ENCODE results near the gene HOXB13.
A peak's percentile ranks its signal among the peaks of the same experiment; 100 is the strongest.
"Not testable (repeated sequence)": the region's sequence is repeated elsewhere in the genome, so short reads cannot be mapped to it uniquely, and the experiment has no call there.

Gene HOXB13

DNA sequence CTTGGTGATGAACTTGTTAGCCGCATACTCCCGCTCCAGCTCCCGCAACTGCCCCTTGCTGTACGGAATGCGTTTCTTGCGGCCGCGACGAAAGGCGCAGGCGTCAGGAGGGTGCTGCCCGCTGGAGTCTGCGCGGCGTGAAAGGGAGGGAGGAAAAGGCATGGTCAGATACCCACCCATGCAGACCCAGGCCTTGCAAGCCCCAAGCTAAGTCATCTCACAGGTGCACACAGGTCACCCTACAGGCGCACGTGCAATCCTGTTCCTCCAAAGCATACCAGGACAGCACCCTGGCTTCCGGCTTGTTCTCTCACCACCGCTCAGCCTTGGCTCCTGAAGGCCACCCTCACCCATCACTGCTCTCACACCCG lies 1.6 kb downstream of the HOXB13 start:
- DNase-seq (ENCODE audit: low read depth, low spot score), result no peak

DNA sequence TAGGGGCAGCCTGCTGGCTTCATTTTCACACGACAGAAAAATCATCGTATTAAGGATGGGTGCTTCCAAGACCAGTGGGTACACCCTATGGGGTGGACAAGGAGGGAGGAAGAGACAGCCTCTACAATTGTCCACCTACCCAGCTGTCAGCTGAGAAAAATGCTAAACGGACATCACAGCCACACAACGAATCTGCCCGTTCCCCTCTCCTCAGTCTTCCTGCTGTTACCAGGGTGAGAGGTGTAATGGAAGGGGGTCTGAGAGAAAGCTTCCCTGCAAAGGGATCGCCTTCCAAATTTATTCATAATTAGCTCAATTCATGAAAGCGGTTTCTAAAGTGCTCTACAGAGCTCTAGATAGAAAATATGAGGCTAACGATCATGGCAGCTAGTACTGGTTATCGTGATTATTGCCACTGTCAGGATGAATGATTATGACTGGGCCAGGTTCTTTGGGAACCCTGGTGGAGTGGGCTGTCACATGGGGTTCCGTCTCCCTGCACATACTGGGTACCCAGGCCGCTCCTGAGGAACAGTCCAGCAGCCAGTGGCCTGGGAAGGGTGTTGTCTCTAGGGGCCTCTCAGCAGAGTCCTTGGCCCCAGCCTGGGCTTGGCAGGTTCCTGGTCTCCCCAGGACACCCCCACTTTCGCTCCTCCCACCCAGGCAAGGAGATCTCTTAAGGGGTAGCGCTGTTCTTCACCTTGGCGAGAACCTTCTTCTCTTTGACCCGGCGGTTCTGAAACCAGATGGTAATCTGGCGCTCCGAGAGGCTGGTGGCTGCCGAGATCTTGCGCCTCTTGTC lies 2.2 kb downstream of the HOXB13 start:
- DNase-seq (ENCODE audit: low read depth, low spot score), result no peak

DNA sequence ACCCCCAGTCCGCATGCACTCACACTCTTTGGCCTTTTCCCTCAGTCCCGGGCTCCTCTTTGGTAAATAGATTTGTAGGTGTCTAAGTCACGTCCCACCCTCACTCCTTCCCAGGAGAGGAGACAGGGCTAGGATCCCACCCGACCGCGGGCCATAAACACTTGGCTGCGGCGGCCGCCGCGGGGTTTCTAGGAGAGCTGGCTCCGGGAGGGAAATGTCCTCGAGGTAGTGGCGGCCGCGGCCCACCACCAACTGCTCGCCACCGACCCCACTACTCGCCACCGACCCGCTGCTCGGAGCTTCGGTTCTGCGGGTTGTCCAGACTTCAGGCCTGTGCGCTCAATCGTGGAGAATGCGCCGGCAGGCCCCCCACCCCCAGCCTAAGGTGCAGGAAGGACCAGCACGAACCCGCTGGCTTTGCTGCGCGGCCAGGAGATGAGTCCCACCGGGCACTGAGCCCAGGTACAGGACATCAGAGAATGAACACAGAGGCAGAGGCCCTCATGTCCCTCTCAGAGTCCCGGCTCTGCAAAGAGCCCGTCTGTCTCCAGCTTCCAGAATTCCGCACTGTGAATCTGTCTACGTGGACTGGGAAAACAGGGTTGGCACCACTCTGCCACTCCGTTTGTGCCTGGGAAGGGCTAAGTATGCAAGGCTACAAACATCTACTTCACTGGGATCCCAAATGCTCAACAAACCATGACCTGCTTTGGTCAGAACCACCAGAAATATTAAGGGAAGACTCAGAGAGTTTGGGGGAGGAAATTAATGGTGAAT lies 3.1 kb downstream of the HOXB13 start:
- no peak for DNase-seq (ENCODE audit: low read depth, low spot score)

DNA sequence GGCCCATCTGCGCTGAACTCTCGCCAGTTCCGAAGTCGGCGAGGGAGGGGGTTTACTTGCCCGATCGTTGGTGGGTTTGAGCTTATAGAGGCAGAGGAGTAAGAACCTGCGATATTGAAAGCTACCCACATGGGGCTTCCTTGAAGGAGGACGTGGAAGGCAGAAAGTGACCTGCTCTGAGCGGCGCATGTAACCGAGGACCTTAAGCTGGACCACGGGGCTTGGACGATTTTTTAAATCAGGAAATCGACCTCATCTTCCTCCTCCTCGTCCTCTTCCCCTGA lies 3.6 kb downstream of the HOXB13 start:
- DNase-seq (ENCODE audit: low read depth, low spot score), result no peak

DNA sequence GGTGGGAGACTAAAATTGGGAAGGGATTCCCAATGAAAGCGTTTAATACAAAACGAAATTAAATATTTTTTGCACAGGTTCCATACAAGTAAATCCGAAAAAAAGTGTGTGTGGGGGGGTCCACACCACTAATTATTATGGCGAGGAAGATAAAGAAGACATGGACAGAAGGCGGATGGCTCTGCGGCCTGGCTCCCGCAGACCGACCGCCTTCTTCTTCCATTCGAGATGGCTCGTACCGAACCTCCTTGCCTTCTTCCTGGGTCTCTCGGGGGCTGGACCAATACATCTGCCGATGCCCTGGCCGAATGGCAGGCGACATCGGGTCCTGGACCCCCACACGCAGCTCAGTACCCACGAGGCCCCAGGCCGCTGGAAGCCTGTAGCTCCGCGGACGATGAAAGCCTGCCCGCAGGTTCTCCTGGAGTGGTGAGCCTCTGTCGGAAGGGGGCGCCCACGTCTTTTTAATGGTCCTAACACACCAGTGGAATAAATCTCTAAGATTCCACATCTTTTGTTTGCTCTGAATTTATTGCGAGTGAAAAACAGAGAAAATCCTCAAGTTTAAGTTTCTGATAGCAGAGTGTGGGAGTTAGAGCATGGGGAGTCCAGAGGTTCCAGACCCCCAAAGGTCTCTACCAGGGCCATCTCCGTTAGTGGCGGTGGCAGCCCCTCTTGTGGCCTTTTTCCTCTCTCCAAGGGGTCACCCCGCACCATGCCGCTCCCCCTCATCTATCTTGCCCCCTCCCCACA lies 4.1 kb downstream of the HOXB13 start:
- peak; percentile 85 for DNase-seq (ENCODE audit: low read depth, low spot score)

DNA sequence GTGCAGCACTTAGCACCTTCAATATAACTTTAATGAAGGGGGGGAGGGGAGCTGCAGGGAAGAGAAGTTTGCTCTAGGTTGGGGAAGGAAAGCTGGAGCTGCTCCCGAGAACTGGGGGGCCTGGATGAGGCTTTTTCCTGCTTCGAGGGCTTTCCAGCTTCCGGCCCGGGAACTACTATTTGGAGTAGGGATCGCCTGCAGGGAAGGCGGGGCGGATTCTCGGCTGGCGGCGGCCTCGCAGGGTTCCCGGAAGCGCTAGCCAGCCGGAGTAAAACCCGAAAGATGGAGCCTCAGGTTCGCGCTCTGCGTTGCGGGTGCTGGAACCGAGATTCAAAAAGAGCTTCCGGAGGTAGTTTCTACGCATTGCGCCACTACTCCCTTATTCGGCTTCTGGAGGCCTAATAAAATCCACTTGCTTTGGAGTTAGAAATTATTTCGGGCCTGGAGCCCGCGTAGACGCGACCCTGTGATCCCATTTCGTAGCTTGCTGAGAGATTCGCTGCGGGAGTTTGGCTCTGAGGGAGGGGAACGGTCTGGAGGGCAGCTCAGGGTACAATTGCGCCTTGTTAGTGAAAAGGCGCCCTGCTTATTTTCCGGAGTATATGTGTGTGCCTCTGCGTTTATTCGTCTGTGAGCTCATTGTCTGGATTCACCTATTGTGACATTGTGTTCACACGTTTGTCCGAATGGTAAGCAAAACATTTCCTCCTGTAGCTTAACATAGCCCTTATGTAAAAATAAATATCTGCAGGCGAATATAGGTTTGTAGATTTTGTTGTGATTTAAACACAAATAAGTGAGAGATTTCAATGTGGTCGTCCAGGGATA lies 4.9 kb downstream of the HOXB13 start:
- no peak for DNase-seq (ENCODE audit: low read depth, low spot score)

DNA sequence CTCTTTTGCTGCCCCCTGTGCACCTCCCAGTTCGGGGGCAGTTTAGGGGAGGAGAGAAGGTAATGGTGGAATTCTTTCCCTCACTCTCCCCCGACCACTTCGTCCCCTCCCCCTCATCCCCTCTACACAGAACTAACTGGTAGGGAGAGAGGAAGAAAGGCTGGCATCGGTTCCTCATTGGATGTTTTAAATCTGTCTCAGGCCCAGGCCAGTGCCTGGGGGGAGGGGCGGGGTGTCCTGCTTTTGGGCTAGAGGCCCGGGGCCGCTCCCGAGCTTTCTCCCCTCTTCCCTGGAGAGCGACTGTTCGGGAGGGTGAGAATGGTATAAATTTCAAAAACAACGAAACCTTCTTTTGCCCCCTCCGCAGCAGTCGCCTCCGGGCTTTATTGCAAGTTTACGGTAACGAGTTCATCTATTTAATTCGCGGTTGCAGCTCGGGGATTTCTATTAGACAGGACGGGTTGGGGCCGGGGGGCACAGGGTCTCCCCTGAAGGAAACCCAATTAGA lies 5.6 kb downstream of the HOXB13 start, which contains the start of gene PRAC2:
Gene PRAC2 (plus strand): TSS at position 271 of the 508 bp plus-strand sequence. CDS start 1,226 bp downstream, outside the sequence.
- DNase-seq (ENCODE audit: low read depth, low spot score), result no peak

DNA sequence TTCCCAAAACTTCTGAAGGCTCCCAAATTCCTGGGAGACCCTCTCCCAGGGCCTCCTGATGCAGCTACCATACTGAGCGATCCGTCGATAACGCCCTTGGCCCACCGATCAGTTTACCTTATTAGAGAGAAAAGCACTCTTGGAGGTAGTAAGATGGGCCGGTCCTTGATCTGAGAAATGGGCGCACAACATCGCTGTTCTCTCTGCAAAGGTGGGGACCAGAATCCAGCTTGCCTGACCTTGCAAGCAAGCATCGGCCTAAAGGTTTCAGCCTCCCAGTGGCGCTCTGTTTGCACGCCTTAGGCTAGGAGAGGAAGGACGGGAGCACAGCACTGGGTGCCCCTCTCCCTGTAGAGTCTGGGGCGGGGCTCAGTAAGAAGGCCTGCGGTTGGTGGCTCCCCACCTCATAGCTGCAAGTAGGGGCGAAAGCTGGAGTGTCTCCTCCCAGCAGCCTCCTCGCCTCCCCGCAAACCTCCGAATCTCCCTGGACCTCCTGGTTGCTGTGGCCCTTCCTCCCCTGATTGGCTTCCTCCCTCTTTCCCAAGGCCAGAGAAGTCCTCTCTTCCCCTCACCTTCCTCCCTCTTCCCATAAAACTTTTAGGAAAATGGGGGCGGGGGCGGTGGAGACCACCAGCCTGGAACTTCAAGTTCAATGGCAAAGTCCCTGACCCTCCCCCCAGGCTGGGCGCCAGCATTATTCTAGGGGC lies 6.2 kb downstream of the HOXB13 start, which contains the start of gene PRAC1:
Gene PRAC1 (minus strand): TSS at position 318 of the 707 bp plus-strand sequence. CDS start 126 bp downstream, at position 192.
- DNase-seq (ENCODE audit: low read depth, low spot score), result no peak

DNA sequence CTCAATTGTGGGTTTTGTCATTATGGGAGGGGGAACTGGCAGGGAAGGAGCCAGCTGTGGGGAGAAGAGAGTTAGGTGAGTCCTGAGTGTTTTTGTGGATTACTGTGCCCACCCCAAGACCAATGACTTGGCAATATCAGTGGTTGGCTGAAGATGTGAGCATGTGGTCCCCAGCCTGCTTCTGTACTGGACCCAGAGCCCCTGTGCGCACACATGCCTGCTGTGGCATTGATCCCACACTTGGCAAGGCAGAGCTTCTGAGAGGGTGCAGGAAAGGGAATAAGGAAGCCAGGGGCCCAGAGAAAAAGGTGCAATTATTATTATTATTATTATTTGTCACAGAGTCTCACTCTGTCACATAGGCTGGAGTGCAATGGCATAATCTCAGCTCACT lies 7.5 kb downstream of the HOXB13 start:
- no peak for DNase-seq (ENCODE audit: low read depth, low spot score)

DNA sequence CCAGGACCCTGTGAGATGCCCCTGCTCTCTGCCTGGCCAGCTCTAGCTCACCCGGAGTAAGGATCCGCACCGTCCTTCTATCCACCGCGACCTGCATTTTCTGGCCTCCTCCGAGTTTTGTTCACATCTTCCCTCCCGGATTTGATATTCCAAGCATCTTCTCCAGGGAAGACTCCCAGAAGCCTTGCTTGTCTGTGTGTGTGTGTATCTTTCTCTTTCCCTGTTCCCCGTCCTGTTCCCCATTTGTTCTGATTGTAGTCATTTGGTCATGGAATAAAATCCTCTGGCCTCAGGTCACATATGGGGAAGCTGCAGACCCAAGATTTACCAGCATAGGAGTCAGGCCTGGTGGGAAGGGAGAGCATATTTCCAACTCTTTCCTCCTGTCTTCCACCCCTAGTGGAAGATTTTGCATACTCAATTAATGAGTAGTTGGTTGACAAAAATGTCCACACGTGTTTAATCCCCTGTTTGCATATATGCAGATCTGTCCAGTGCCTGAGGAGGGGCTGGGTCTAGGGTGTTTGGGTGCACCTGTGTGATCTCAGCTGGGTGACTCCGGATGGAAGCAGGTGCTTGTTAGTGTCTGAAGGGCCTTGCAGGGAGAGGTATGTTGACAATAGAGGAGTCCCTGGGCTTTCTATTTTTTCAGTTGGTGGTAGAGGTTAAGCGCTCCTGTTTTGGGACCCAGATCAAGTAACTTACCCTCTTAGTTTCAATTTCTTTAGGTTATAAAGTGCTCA lies 8.1 kb downstream of the HOXB13 start:
- no peak for DNase-seq (ENCODE audit: low read depth, low spot score)

DNA sequence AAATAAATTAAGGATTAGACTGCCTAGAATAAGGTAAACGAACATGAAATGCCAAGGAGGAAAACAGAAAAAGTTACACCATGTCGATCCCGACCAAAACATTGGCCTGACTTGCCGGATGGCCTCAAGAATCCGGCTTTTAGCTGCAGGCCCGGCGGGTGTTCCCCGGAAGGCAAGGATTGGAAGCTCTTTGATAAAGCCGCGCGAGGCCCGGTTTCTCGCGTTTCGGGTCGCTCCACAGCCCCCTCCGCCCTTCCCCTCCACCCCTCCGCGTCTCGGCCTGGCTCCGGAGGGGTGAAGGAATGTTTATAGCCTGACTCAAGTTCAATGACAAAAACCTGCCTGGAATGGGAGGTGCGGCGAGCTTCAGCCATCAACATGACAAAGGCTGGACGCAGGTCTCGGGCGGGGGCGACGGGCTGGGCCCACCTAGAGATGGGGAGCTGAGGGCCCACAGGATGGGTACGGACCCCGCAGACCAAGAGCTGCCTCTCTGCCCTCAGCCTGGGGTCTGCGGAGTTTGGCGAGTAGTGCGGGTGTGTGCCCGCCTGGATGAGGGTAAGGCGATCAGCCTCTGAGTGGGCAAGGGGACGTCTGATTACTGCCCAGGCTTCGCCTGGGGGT lies 8.8 kb downstream of the HOXB13 start:
- DNase-seq (ENCODE audit: low read depth, low spot score), result no peak

DNA sequence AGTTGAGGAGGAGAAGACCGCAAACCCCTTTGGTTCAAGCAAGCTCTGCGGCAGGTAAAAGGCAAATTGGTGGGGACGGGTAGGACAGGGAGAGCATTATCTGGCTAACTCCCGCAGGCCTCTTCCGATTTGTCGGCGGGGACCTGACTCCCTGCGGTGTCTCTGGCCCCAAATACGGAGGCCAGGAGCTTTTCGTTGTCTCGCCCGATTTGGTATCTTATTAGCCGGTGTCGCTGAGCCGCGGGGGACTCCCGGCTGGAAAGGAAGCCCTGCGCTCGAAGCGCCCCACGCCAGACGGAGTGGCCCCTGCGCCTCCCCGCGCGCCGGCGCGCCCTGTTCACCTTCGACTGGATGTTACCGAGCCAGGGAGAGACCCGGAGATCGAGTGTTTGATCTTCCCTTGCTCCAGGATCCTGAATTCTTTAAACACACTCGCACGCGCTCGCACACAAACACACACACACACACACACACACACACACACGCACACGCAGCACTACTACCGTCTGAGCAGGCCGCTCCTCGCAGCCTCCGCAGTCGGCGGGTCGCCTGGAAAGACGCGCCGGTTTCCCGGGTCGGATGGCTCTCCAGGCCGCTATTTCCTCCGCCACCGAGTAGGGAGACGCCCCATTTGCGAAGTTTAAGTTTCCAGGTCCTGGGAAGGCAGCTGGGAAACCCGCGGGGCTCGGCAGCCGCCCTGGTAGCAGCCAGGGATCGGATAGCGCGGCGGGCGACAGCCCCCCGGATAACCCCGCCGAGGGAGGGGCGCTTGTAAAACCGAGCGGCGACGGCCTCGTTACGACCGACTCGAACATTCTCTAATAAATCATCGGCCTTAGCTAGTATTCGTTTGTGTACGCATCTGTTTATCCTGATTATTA lies 9.5 kb downstream of the HOXB13 start:
- DNase-seq (ENCODE audit: low read depth, low spot score), result no peak

DNA sequence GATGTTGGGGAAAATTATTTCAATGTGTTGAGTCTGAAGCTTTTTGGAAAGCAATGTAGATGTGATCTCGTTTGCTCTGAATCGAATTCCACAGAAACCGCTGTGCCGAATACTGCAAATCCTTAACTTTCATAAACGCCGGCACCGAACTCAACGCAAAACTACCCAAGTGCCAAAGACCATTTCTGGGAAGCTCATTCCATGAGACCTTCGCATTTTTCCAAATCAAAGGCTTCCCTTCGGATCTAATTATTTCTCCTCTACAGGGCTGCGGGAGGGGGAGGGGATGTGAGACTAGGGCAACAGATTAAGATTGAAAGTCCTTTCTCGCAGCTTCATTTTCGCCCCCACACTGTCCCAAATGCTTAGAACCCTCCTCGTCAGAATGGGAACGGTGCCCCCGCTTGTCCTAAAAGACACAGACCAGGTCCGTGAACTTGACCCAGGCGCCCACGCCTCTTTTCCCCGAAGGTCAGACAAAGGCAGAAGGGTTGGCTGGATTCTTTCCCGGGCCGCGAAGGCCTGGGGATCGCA lies 10.3 kb downstream of the HOXB13 start:
- no peak for DNase-seq (ENCODE audit: low read depth, low spot score)

DNA sequence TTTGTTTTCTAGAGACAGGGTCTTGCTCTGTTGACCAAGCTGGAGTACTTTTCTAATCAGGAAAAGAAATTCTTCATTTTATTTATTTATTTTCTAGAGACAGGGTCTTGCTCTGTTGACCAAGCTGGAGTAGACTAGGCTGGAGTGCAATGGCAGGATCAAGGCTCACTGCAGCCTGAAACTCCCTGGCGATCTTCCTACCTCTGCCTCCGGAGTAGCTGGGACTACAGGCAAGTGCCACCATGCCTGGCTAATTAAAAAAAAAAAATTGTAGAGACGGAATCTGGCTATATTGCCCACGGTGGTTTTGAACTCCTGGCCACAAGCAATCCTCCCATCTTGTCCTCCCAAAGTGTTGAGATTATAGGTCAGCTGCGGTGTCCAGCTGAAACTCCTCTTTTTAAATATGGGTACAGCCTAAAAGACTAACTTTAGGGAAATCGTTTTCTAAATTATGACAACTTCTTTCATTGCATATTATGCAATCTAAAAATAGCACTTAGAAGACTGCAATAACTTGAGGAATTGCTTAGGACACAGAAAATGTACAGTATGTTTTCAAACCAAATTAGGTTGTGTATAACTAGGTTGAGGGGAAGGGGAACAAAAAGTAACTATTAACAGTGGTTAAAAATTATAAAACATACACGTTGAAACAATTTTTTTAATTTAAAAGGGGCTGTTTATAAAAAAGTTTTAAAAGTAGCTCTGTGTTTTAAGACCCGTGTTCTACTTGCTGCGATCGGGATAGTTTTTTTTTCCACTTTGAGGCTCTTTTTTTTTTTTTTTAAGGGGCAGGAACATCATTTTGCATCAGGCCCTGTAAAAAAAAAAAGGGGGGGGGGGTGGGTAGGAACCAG lies 11.0 kb downstream of the HOXB13 start:
- no peak for DNase-seq (ENCODE audit: low read depth, low spot score)

DNA sequence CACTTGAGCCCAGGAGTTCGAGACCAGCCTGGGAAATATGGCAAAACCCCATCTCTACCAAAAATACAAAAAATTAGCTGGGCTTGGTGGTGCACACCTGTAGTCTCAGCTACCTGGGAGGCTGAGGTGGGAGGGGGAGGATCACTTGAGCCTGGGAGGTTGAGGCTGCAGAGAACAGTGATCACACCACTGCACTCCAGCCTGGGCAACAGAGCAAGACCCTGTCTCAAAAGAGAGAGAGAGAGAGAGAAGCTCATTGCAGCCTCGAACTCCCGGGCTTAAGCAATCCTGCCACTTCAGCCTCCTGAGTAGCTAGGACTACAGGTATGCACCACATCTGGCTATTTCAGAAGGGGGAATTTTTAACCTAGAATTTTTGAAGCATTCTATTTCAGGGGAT lies 12.0 kb downstream of the HOXB13 start:
- DNase-seq (ENCODE audit: low read depth, low spot score), result not testable (repeated sequence)

DNA sequence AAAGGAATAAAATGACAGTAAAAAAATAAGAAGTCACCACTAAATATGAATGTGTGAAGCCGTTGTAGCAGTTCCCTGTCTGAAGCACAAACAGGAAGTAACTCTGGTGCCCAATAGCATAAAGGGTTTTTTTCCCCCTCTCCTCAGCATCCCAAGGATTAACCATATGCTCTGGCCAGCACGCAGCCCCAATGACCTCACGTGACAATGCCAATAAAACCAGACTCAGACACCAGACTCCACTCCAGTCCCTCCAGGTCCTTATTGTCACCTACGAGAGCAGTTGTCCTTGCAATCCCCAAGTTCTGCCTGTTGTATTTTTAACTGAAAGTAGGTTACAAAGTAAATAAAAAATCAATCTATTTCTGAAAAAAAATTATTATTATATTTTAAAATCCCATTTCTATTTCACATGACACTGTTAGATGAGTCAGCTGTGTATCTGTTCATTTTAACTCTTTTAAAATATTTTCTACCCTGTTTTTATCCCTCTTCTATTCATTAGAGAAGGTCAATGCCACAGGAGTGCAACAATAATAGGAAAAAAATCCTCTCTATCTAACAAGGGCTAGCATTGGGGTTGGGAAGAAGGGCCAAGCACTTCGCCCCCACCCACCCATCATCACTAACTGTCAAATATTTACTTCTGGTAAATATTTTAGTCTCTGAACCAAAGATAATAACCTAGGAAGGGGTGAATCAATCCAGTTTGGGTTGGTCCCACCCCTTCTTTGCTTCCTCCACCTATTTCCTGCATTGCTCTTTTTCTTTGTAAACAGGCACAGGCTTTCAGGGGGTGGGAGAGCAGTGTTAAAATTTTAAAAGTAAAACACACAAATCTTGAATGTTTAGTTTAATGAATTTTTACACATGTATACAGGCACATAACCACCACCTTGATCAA lies 12.8 kb downstream of the HOXB13 start:
- DNase-seq (ENCODE audit: low read depth, low spot score), result no peak
